Tibial nerve (tissue), 4 donors: ENCODE measurements around the gene UBA6. TPM values are rescaled to one million over a fixed set of nuclear protein-coding genes. Genes with fewer than 3 reads are reported as not detected.

Experiments
- DNase-seq, 2 donors: peaks; one replicate each; pipeline ENCODE4 v3.0.0-alpha.2; 2019; ENCODE audit warnings: low spot score in 2 of 2
- H3K27ac ChIP-seq, 4 donors: fragments of 200-600 bp; sonication (generic) in 3 of 4; one replicate each; pipeline ENCODE4 v1.5.1; 2017 to 2019; ENCODE audit warnings: mild to moderate bottlenecking in 1 of 4
- H3K27me3 ChIP-seq, 2 donors: fragments of 200-600 bp; sonication (generic) in 1 of 2; one replicate each; pipeline versions ENCODE4 v1.5.1 to v1.6.0; 2017 to 2019
- H3K36me3 ChIP-seq, 3 donors: fragments of 200-600 bp; sonication (generic); one replicate each; pipeline ENCODE4 v1.5.1; 2018 to 2019
- H3K4me1 ChIP-seq, 4 donors: fragments of 200-600 bp; sonication (generic) in 3 of 4; one replicate each; pipeline ENCODE4 v1.5.1; 2017 to 2019
- H3K4me3 ChIP-seq, 4 donors: fragments of 200-600 bp; sonication (generic) in 3 of 4; one replicate each; pipeline ENCODE4 v1.5.1; 2017 to 2019; ENCODE audit warnings: mild to moderate bottlenecking in 1 of 4, moderate library complexity in 1 of 4
- H3K9me3 ChIP-seq, 4 donors: fragments of 200-600 bp; sonication (generic) in 3 of 4; one replicate each; pipeline ENCODE4 v1.5.1; 2017 to 2019
- CTCF ChIP-seq, 5 experiments: fragments of 200-600 bp in 3 of 5; fragments of 450-650 bp in 2 of 5; sonication (generic) in 3 of 5; IDR thresholded peaks; one replicate each; pipeline ENCODE4 v1.5.1; 2016 to 2019; ENCODE audit warnings: antibody characterized with exemption in 5 of 5, mild to moderate bottlenecking in 3 of 5, moderate library complexity in 2 of 5
- EP300 ChIP-seq, 2 donors: sonication (generic); formaldehyde crosslinking; IDR thresholded peaks; one replicate each; pipeline ENCODE4 v1.6.1; 2017; ENCODE audit warnings: antibody characterized with exemption in 2 of 2, mild to moderate bottlenecking in 1 of 2
- POLR2A ChIP-seq, 2 donors: fragments of 450-650 bp; IDR thresholded peaks; one replicate each; pipeline ENCODE4 v1.6.1; 2017; ENCODE audit warnings: antibody characterized with exemption in 2 of 2, mild to moderate bottlenecking in 2 of 2, moderate library complexity in 2 of 2
- WGBS, 2 donors: methylation state at CpG; one replicate each; pipeline ENCODE4 v1.1.5; 2018; 5-methylcytosine and 5-hydroxymethylcytosine counted together
- total RNA-seq, 4 donors: library from RNA; depleted of rRNA; stranded (reverse); fragments of >200 nt; gene quantifications; one replicate each; pipeline ENCODE4 v1.1.0, GENCODE V29; 2016

The UBA6 gene
- total RNA-seq, 4 donors from 2014 or later: 22.9 to 51.5 (median 36.9) TPM

GRCh38 chr4:67685532-67685859 lies 15.5 kb downstream of the UBA6 start:
- 94 to 96% methylated on average over 5 of the region's 5 CpGs for WGBS, 2 donors
- H3K27ac ChIP-seq: no peak overlapping the region
- H3K36me3 ChIP-seq: no peaks in the 10 kb centered on the region
- no peak for DNase-seq
- no peaks in the 10 kb centered on the region for H3K4me1 ChIP-seq
- H3K4me3 ChIP-seq: no peak overlapping the region
- H3K9me3 ChIP-seq: no peaks in the 10 kb centered on the region
- H3K27me3 ChIP-seq: no peaks in the 10 kb centered on the region
- TF ChIP-seq POLR2A (IDR thresholded peaks at IDR 0.05) (no peak), CTCF (IDR thresholded peaks at IDR 0.05) (no peak), EP300 (IDR thresholded peaks at IDR 0.05) (no peak)

GRCh38 chr4:67684839-67685531 lies 16.0 kb downstream of the UBA6 start:
- WGBS, 2 donors: 92 to 96% methylated on average over 1 of the region's 1 CpG
- Histone ChIP-seq H3K27me3 (no peaks in the 10 kb centered on the region), H3K4me3 (no peak overlapping the region), H3K4me1 (no peaks in the 10 kb centered on the region), H3K27ac (no peak overlapping the region), H3K9me3 (no peaks in the 10 kb centered on the region), H3K36me3 (no peaks in the 10 kb centered on the region)
- no peak for TF ChIP-seq POLR2A (IDR thresholded peaks at IDR 0.05)
- TF ChIP-seq CTCF (IDR thresholded peaks at IDR 0.05): no peak
- TF ChIP-seq EP300 (IDR thresholded peaks at IDR 0.05): no peak
- no peak for DNase-seq

- H3K27me3 ChIP-seq: no peaks in the 10 kb centered on the region
- H3K27ac ChIP-seq: no peak overlapping the region
- no peak for DNase-seq
- no peak for TF ChIP-seq CTCF (IDR thresholded peaks at IDR 0.05)
- TF ChIP-seq EP300 (IDR thresholded peaks at IDR 0.05): no peak
- no peak for TF ChIP-seq POLR2A (IDR thresholded peaks at IDR 0.05)
- no peak overlapping the region for H3K4me3 ChIP-seq
- no peaks in the 10 kb centered on the region for H3K9me3 ChIP-seq
- WGBS, 2 donors: 82 to 90% methylated on average over 1 of the region's 1 CpG
- no peaks in the 10 kb centered on the region for H3K4me1 ChIP-seq
- peaks cover 0 to 14% (median 9%) of the 10 kb centered on the region in 3 donors for H3K36me3 ChIP-seq
These were observed 18.7 kb downstream of the UBA6 start for GRCh38 chr4:67682266-67682665.

- no peak for DNase-seq
- Histone ChIP-seq H3K27me3 (no peaks in the 10 kb centered on the region), H3K4me3 (no peak overlapping the region), H3K9me3 (no peaks in the 10 kb centered on the region), H3K27ac (no peak overlapping the region), H3K36me3 (peaks cover 0 to 30% (median 9%) of the 10 kb centered on the region in 3 donors), H3K4me1 (no peaks in the 10 kb centered on the region)
- no peak for TF ChIP-seq CTCF (IDR thresholded peaks at IDR 0.05)
- WGBS, 2 donors: 89 to 95% methylated on average over 2 of the region's 2 CpGs
These were observed 20.3 kb downstream of the UBA6 start for GRCh38 chr4:67680581-67681222.

- Histone ChIP-seq H3K4me3 (no peak overlapping the region), H3K4me1 (no peaks in the 10 kb centered on the region), H3K27ac (no peak overlapping the region), H3K27me3 (no peaks in the 10 kb centered on the region), H3K36me3 (peaks cover 0 to 51% (median 18%) of the 10 kb centered on the region in 3 donors), H3K9me3 (no peaks in the 10 kb centered on the region)
- 96 to 97% methylated on average over 2 of the region's 2 CpGs for WGBS, 2 donors
- no peak for DNase-seq
- no peak for TF ChIP-seq POLR2A (IDR thresholded peaks at IDR 0.05)
- TF ChIP-seq EP300 (IDR thresholded peaks at IDR 0.05): no peak
- no peak for TF ChIP-seq CTCF (IDR thresholded peaks at IDR 0.05)
These were observed 22.3 kb downstream of the UBA6 start for GRCh38 chr4:67678612-67679011.
